Right lobe of liver (tissue), 4 donors: ENCODE results near the gene NGFR.
"Not testable (repeated sequence)": the region's sequence is repeated elsewhere in the genome, so short reads cannot be mapped to it uniquely, and the experiment has no call there.

Experiments used
- POLR2A ChIP-seq: fragments of 450-650 bp; IDR thresholded peaks from one replicate; pipeline ENCODE4 v1.6.1; 2017; ENCODE audit warnings: antibody characterized with exemption, mild to moderate bottlenecking
- TF ChIP-seq, protein P1 (sequence below), 4 donors: fragments of 200-600 bp in 3 of 4; fragments of 450-650 bp in 1 of 4; IDR thresholded peaks; one replicate each; pipeline versions ENCODE4 v1.5.1 to v1.8.0; 2016 to 2022; ENCODE audit warnings: antibody characterized with exemption in 4 of 4, mild to moderate bottlenecking in 2 of 4
- donor health status: DM: no; HTN: no; CAD: no.
- donor health status: DM: no; HTN: no; CAD: no.
- donor health status: DM: no; HTN: yes; CAD: no.

- not testable (repeated sequence) for TF ChIP-seq POLR2A
- TF ChIP-seq, protein P1, sequence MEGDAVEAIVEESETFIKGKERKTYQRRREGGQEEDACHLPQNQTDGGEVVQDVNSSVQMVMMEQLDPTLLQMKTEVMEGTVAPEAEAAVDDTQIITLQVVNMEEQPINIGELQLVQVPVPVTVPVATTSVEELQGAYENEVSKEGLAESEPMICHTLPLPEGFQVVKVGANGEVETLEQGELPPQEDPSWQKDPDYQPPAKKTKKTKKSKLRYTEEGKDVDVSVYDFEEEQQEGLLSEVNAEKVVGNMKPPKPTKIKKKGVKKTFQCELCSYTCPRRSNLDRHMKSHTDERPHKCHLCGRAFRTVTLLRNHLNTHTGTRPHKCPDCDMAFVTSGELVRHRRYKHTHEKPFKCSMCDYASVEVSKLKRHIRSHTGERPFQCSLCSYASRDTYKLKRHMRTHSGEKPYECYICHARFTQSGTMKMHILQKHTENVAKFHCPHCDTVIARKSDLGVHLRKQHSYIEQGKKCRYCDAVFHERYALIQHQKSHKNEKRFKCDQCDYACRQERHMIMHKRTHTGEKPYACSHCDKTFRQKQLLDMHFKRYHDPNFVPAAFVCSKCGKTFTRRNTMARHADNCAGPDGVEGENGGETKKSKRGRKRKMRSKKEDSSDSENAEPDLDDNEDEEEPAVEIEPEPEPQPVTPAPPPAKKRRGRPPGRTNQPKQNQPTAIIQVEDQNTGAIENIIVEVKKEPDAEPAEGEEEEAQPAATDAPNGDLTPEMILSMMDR (IDR thresholded peaks at IDR 0.05), result not testable (repeated sequence)
Observed at GRCh38 chr17:49550764-49551163, 55.7 kb downstream of the NGFR start.
